H1 (cell line): ENCODE data around the gene KDSR. TPM values are rescaled to one million over a fixed set of nuclear protein-coding genes. Genes with fewer than 3 reads are reported as not detected.

Experiments used
- CTCF ChIA-PET: fragments of 300-600 bp; sonication (Branson Sonifier 250); formaldehyde crosslinking; loops from one replicate; lab custom pipeline; 2021; ENCODE audit not compliant: partially characterized antibody; lab: Charles Lee
- POLR2A ChIA-PET: fragments of 300-600 bp; sonication (Branson Sonifier 250); formaldehyde crosslinking; loops from one replicate; lab custom pipeline; 2021; ENCODE audit warnings: inconsistent platforms; ENCODE audit not compliant: partially characterized antibody; lab: Charles Lee
- DNase-seq, 2 experiments: peaks; one replicate each; pipeline versions ENCODE4 v3.0.0 to v3.0.0-alpha.2; 2010 to 2022; ENCODE audit warnings: low spot score in 2 of 2, low read depth in 1 of 2, mixed read lengths in 1 of 2
- FAIRE-seq: peaks from 2 replicates; lab custom pipeline; 2011; peaks lifted over from hg19 to GRCh38; lab: Jason Lieb, UNC
- H2AFZ ChIP-seq: 2 replicates; pipeline ENCODE4 v1.8.1; 2012; ENCODE audit warnings: low read length, inconsistent platforms
- H2AK5ac ChIP-seq: 2 replicates; pipeline ENCODE4 v1.6.1; 2013; ENCODE audit warnings: low read depth, low read length
- H2BK120ac ChIP-seq: replicated peaks from 2 replicates; pipeline ENCODE3; 2013; ENCODE audit warnings: low read depth, low read length, inconsistent platforms
- H2BK12ac ChIP-seq: 2 replicates; pipeline ENCODE4 v1.6.1; 2013; ENCODE audit warnings: low read depth, low read length
- H2BK15ac ChIP-seq: 2 replicates; pipeline ENCODE4 v1.6.1; 2013; ENCODE audit warnings: low read length
- H2BK20ac ChIP-seq: 2 replicates; pipeline ENCODE4 v1.6.1; 2013; ENCODE audit warnings: low read length
- H2BK5ac ChIP-seq: 2 replicates; pipeline ENCODE4 v1.6.1; 2013; ENCODE audit warnings: low read depth, low read length
- H3K14ac ChIP-seq: 2 replicates; pipeline ENCODE4 v1.6.1; 2013; ENCODE audit warnings: inconsistent platforms; ENCODE audit not compliant: insufficient read length
- H3K18ac ChIP-seq: 2 replicates; pipeline ENCODE4 v1.6.1; 2013; ENCODE audit warnings: low read length; ENCODE audit errors: extremely low read depth
- H3K23ac ChIP-seq: 2 replicates; pipeline ENCODE4 v1.6.1; 2013; ENCODE audit warnings: inconsistent platforms; ENCODE audit not compliant: insufficient read length
- H3K23me2 ChIP-seq: 2 replicates; pipeline ENCODE4 v1.6.1; 2013; ENCODE audit warnings: low read depth, low read length
- H3K27ac ChIP-seq: 2 replicates; pipeline ENCODE4 v1.6.1; 2011; ENCODE audit warnings: low read depth, low read length, inconsistent platforms
- H3K27me3 ChIP-seq, 4 experiments: replicated peaks in 1 of 4; 1 replicate in 1 of 4; 2 replicates in 3 of 4; pipeline versions ENCODE4 v1.6.1 to v1.8.1; 2011 to 2013; ENCODE audit warnings: low read length in 3 of 4, mild to moderate bottlenecking in 3 of 4, inconsistent platforms in 2 of 4, mixed read lengths in 2 of 4, moderate library complexity in 1 of 4; ENCODE audit not compliant: control insufficient read depth in 3 of 4, insufficient read depth in 3 of 4; ENCODE audit errors: extremely low read depth in 1 of 4
- H3K36me3 ChIP-seq, 4 experiments: 2 replicates each; pipeline versions ENCODE4 v1.6.1 to v1.8.1; 2011 to 2013; ENCODE audit warnings: mild to moderate bottlenecking in 4 of 4, low read length in 3 of 4, moderate library complexity in 2 of 4, control low read depth in 1 of 4, inconsistent platforms in 1 of 4; ENCODE audit not compliant: insufficient read depth in 4 of 4, control insufficient read depth in 2 of 4
- H3K4ac ChIP-seq: replicated peaks from 2 replicates; pipeline ENCODE3; 2013; ENCODE audit warnings: low read length, low read depth, mixed read lengths, inconsistent platforms; ENCODE audit not compliant: insufficient read length
- H3K4me1 ChIP-seq, 4 experiments: replicated peaks in 1 of 4; 1 replicate in 1 of 4; 2 replicates in 3 of 4; pipeline versions ENCODE4 v1.6.1 to v1.8.1; 2011 to 2013; ENCODE audit warnings: low read length in 3 of 4, inconsistent platforms in 2 of 4, mixed read lengths in 1 of 4; ENCODE audit not compliant: insufficient read depth in 4 of 4, control insufficient read depth in 3 of 4
- H3K4me2 ChIP-seq, 2 experiments: 2 replicates each; pipeline versions ENCODE4 v1.6.1 to v1.8.1; 2011 to 2013; ENCODE audit warnings: low read depth in 2 of 2, low read length in 2 of 2, control low read depth in 1 of 2, inconsistent platforms in 1 of 2, mild to moderate bottlenecking in 1 of 2; ENCODE audit not compliant: insufficient read depth in 1 of 2
- H3K4me3 ChIP-seq, 4 experiments: fragments of 200-600, 300-600 bp in 1 of 4; sonication (generic), shearing (Covaris generic), sonication (Bioruptor Twin) in 1 of 4; 2 replicates each; pipeline versions ENCODE4 v1.5.1 to v1.8.1; 2011 to 2016; ENCODE audit warnings: low read length in 4 of 4, low read depth in 3 of 4, control low read depth in 2 of 4, inconsistent platforms in 2 of 4, mild to moderate bottlenecking in 2 of 4, mixed read lengths in 1 of 4, moderate library complexity in 1 of 4; ENCODE audit not compliant: insufficient read depth in 2 of 4; ENCODE audit errors: extremely low read depth in 1 of 4
- H3K56ac ChIP-seq: replicated peaks from 2 replicates; pipeline ENCODE3; 2013; ENCODE audit warnings: low read depth, mild to moderate bottlenecking, mixed read lengths, low read length, inconsistent platforms; ENCODE audit not compliant: insufficient read length
- H3K79me1 ChIP-seq: 2 replicates; pipeline ENCODE4 v1.6.1; 2013; ENCODE audit warnings: low read depth, low read length, control low read depth
- H3K79me2 ChIP-seq, 2 experiments: 2 replicates each; pipeline versions ENCODE4 v1.6.1 to v1.8.1; 2012 to 2013; ENCODE audit warnings: low read length in 2 of 2, mild to moderate bottlenecking in 2 of 2, inconsistent platforms in 1 of 2; ENCODE audit not compliant: insufficient read depth in 2 of 2, control insufficient read depth in 1 of 2
- H3K9ac ChIP-seq, 4 experiments: replicated peaks in 1 of 4; 1 replicate in 1 of 4; 2 replicates in 3 of 4; pipeline versions ENCODE4 v1.6.1 to v1.8.1; 2011 to 2013; ENCODE audit warnings: low read depth in 3 of 4, low read length in 3 of 4, control low read depth in 2 of 4, mild to moderate bottlenecking in 2 of 4, moderate library complexity in 2 of 4, inconsistent platforms in 1 of 4; ENCODE audit errors: extremely low read depth in 1 of 4
- H3K9me3 ChIP-seq, 2 experiments: 2 replicates each; pipeline versions ENCODE4 v1.6.1 to v1.8.1; 2012 to 2013; ENCODE audit warnings: mild to moderate bottlenecking in 2 of 2, moderate library complexity in 2 of 2, control low read depth in 1 of 2, inconsistent platforms in 1 of 2, low read depth in 1 of 2, low read length in 1 of 2, mixed read lengths in 1 of 2; ENCODE audit not compliant: insufficient read depth in 2 of 2
- H4K20me1 ChIP-seq, 2 experiments: replicated peaks in 1 of 2; 2 replicates each; pipeline versions ENCODE3 to v1.8.1; 2011 to 2013; ENCODE audit warnings: inconsistent platforms in 2 of 2, low read length in 2 of 2, mild to moderate bottlenecking in 1 of 2; ENCODE audit not compliant: insufficient read depth in 2 of 2, control insufficient read depth in 1 of 2
- H4K5ac ChIP-seq: 2 replicates; pipeline ENCODE4 v1.6.1; 2013; ENCODE audit warnings: low read length, low read depth, mixed read lengths, inconsistent platforms; ENCODE audit not compliant: insufficient read length
- H4K8ac ChIP-seq: 2 replicates; pipeline ENCODE4 v1.8.0; 2013; ENCODE audit warnings: mild to moderate bottlenecking, moderate library complexity, low read length, inconsistent platforms; ENCODE audit not compliant: insufficient read depth; ENCODE audit errors: extremely low read depth
- H4K91ac ChIP-seq: replicated peaks from 2 replicates; pipeline ENCODE3; 2013; ENCODE audit warnings: low read length, mixed read lengths, inconsistent platforms; ENCODE audit not compliant: insufficient read length
- BCL11A ChIP-seq, 2 experiments: IDR thresholded peaks; one replicate each; pipeline ENCODE4 v1.6.1; 2011; ENCODE audit warnings: low read depth in 2 of 2, low read length in 2 of 2, mild to moderate bottlenecking in 2 of 2
- EP300 ChIP-seq, 2 experiments: IDR thresholded peaks; 1 replicate in 1 of 2; 2 replicates in 1 of 2; pipeline ENCODE4 v1.6.1; 2011 to 2012; ENCODE audit warnings: low read depth in 2 of 2, low read length in 2 of 2, mild to moderate bottlenecking in 2 of 2, borderline replicate concordance in 1 of 2, inconsistent platforms in 1 of 2, moderate library complexity in 1 of 2
- EZH2 ChIP-seq: fragments of 200-600 bp; sonication (generic); IDR thresholded peaks from 2 replicates; pipeline ENCODE4 v1.7.1; 2012; ENCODE audit warnings: low read depth, mild to moderate bottlenecking, moderate library complexity, low read length, inconsistent platforms; ENCODE audit not compliant: severe bottlenecking
- MAX ChIP-seq: IDR thresholded peaks from 2 replicates; pipeline ENCODE4 v1.6.1; 2012; ENCODE audit warnings: inconsistent platforms
- POLR2A ChIP-seq, 2 experiments: IDR thresholded peaks; 1 replicate in 1 of 2; 2 replicates in 1 of 2; pipeline ENCODE4 v1.6.1; 2011; ENCODE audit warnings: low read depth in 2 of 2, low read length in 2 of 2, mild to moderate bottlenecking in 2 of 2; ENCODE audit errors: control extremely low read depth in 1 of 2
- RFX5 ChIP-seq: IDR thresholded peaks from 2 replicates; pipeline ENCODE4 v1.6.1; 2011; ENCODE audit warnings: low read depth, low read length, improper control_type of control experiment, borderline replicate concordance
- SP2 ChIP-seq: IDR thresholded peaks from 2 replicates; pipeline ENCODE4 v1.6.1; 2012; ENCODE audit warnings: mild to moderate bottlenecking, low read length, inconsistent platforms
- WGBS, 2 experiments: shearing (Covaris generic) in 1 of 2; methylation state at CpG; one replicate each; pipeline versions ENCODE4 v1.1.6 to v1.1.7; 2013 to 2015; ENCODE audit warnings: low lambda C conversion rate in 2 of 2, mixed read lengths in 2 of 2, inconsistent platforms in 1 of 2, low coverage in 1 of 2, missing lambda C conversion rate in 1 of 2; ENCODE audit not compliant: insufficient replicate concordance in 2 of 2, insufficient coverage in 1 of 2, insufficient read length in 1 of 2; ENCODE audit errors: extremely low coverage in 1 of 2, missing lambda C conversion rate in 1 of 2; 5-methylcytosine and 5-hydroxymethylcytosine counted together
- polyA plus RNA-seq, 7 experiments: library from polyadenylated mRNA; depleted of rRNA in 3 of 7; stranded (reverse) in 5 of 7; unstranded in 2 of 7; fragments of >200 nt in 5 of 7; fragments of 200-250 nt in 2 of 7; gene quantifications; 1 replicate in 5 of 7; 2 replicates in 1 of 7; 4 replicates in 1 of 7; pipeline versions ENCODE4 v1.2.1 to v1.2.3, GENCODE V29; 2011 to 2013; ENCODE audit warnings: missing spikeins in 2 of 7, mixed read lengths in 2 of 7
- total RNA-seq: library from RNA; stranded (reverse); fragmentation: NEBNext Ultra II Directional; extraction: Animal tissue kit (Norgen Biotek cat#: 25700); gene quantifications from 2 replicates; pipeline ENCODE4 v1.2.1, GENCODE V29; 2021
- TF ChIP-seq, protein P1 (sequence below): IDR thresholded peaks from 2 replicates; pipeline ENCODE4 v1.6.1; 2012; ENCODE audit warnings: inconsistent platforms

Gene KDSR
- total and polyA plus RNA-seq, 2 of the 8 experiments (the other 6 are each of a cell fraction or from before 2014, with no cell fraction given): 12.4 to 50.5 TPM

GRCh38 chr18:63344263-63344662 lies 22.7 kb downstream of the KDSR start:
- Histone ChIP-seq H2BK120ac (no peak overlapping the region), H2BK20ac (no peak overlapping the region), H2BK12ac (no peak overlapping the region), H3K79me1 (no peaks in the 10 kb centered on the region), H3K14ac (no peak overlapping the region), H3K27me3 (no peaks in the 10 kb centered on the region), H3K4me3 (no peak overlapping the region), H3K79me2 (no peaks in the 10 kb centered on the region), H4K5ac (no peak overlapping the region), H3K23me2 (no peaks in the 10 kb centered on the region), H3K27ac (no peak overlapping the region), H2AFZ (no peak overlapping the region), H2BK5ac (no peak overlapping the region), H3K4me1 (peaks cover 0 to 7% (median 3%) of the 10 kb centered on the region in 4 experiments; a peak in 3 of 7 replicates), H3K23ac (no peak overlapping the region), H2AK5ac (no peak overlapping the region), H4K91ac (no peak overlapping the region), H4K20me1 (no peaks in the 10 kb centered on the region), H3K56ac (no peak overlapping the region), H3K36me3 (peaks cover 0 to 42% (median 22%) of the 10 kb centered on the region in 4 experiments; a peak in 6 of 8 replicates), H3K18ac (no peak overlapping the region), H2BK15ac (no peak overlapping the region), H3K4ac (no peak overlapping the region), H3K9ac (no peak overlapping the region), H4K8ac (no peak overlapping the region), H3K9me3 (no peaks in the 10 kb centered on the region), H3K4me2 (no peak overlapping the region)
- FAIRE-seq (no peak), DNase-seq (no peak)
- CTCF ChIA-PET: interaction anchor here (0.8 to 9.1 kb wide), 5 partner anchors 9 to 178 kb away, joined by 3 to 96 read pairs (median 4); no protein-coding TSS in a partner anchor
- 90% methylated on average over 5 of the region's 5 CpGs; no CpG with 5 or more reads in 1 of the 2 experiments for WGBS, 2 experiments
- POLR2A ChIA-PET: no interaction called here
- TF ChIP-seq POLR2A (IDR thresholded peaks at IDR 0.05; ENCODE audit: control extremely low read depth in 1 of 2, low read depth in 2 of 2, low read length in 2 of 2) (no peak), EZH2 (no peak), BCL11A (IDR thresholded peaks at IDR 0.05; ENCODE audit: low read depth in 2 of 2, low read length in 2 of 2) (no peak), EP300 (IDR thresholded peaks at IDR 0.05; ENCODE audit: borderline replicate concordance in 1 of 2, low read depth in 2 of 2, low read length in 2 of 2) (no peak), RFX5 (no peak), SP2 (no peak), MAX (no peak)
- TF ChIP-seq, protein P1, sequence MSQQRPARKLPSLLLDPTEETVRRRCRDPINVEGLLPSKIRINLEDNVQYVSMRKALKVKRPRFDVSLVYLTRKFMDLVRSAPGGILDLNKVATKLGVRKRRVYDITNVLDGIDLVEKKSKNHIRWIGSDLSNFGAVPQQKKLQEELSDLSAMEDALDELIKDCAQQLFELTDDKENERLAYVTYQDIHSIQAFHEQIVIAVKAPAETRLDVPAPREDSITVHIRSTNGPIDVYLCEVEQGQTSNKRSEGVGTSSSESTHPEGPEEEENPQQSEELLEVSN: no peak
